ENCODE data around the gene MTREX. TPM values are rescaled to one million over a fixed set of nuclear protein-coding genes. Genes with fewer than 3 reads are reported as not detected.

Gene MTREX
- total and polyA plus RNA-seq, 10 of the 15 experiments (the other 5 are each of a cell fraction or from before 2014, with no cell fraction given): 20.1 to 102 (median 49.0) TPM

GRCh38 chr5:55415071-55415470 is 107.3 kb downstream of the MTREX start:
- POLR2A ChIA-PET: interaction anchor here (0.5 kb wide), 1 partner anchor 112 kb away, joined by 3 read pairs; no protein-coding TSS in a partner anchor
- Histone ChIP-seq H3K9me3 (replicated peaks; ENCODE audit: control insufficient read depth, insufficient read depth, low read length) (no peaks in the 10 kb centered on the region), H3K9ac (ENCODE audit: control insufficient read depth, insufficient read depth, low read length) (no peak overlapping the region), H3K79me2 (ENCODE audit: control insufficient read depth, insufficient read depth, low read length) (no peaks in the 10 kb centered on the region), H3K4me3 (no peak overlapping the region), H3K27ac (ENCODE audit: control insufficient read depth, insufficient read depth) (no peak overlapping the region), H3K4me1 (ENCODE audit: control insufficient read depth, insufficient read depth, low read length) (peaks cover under 1% of the 10 kb centered on the region; the same call in 1 of the 2 replicates), H3K36me3 (ENCODE audit: control insufficient read depth in 2 of 2, insufficient read depth in 2 of 2, low read length in 1 of 2) (peaks cover 0 to 10% of the 10 kb centered on the region in 2 experiments; a peak in 2 of 4 replicates), H3K4me2 (ENCODE audit: control insufficient read depth, insufficient read depth) (no peak overlapping the region), H3K27me3 (replicated peaks in 1 of 2; ENCODE audit: control insufficient read depth in 2 of 2, insufficient read depth in 2 of 2, low read length in 1 of 2) (no peaks in the 10 kb centered on the region), H2AFZ (ENCODE audit: control insufficient read depth, low read depth, low read length) (no peak overlapping the region), H4K20me1 (ENCODE audit: control insufficient read depth, insufficient read depth) (no peaks in the 10 kb centered on the region)
- intact Hi-C loops (cut with micrococcal nuclease; ENCODE audit: unreplicated experiment) (no loop called here), in situ Hi-C loops (cut with MboI) (no loop called here)
- RAD21 ChIA-PET (ENCODE audit: unreplicated experiment): no interaction called here
- CTCF ChIA-PET: interaction anchor here (1.3 to 2.0 kb wide), 2 partner anchors 11 to 13 kb away, joined by 4 read pairs; no protein-coding TSS in a partner anchor
- FAIRE-seq: no peak
- no peak for ATAC-seq
- no peak for DNase-seq (ENCODE audit: low read depth, low spot score)
- TF ChIP-seq, protein P1, sequence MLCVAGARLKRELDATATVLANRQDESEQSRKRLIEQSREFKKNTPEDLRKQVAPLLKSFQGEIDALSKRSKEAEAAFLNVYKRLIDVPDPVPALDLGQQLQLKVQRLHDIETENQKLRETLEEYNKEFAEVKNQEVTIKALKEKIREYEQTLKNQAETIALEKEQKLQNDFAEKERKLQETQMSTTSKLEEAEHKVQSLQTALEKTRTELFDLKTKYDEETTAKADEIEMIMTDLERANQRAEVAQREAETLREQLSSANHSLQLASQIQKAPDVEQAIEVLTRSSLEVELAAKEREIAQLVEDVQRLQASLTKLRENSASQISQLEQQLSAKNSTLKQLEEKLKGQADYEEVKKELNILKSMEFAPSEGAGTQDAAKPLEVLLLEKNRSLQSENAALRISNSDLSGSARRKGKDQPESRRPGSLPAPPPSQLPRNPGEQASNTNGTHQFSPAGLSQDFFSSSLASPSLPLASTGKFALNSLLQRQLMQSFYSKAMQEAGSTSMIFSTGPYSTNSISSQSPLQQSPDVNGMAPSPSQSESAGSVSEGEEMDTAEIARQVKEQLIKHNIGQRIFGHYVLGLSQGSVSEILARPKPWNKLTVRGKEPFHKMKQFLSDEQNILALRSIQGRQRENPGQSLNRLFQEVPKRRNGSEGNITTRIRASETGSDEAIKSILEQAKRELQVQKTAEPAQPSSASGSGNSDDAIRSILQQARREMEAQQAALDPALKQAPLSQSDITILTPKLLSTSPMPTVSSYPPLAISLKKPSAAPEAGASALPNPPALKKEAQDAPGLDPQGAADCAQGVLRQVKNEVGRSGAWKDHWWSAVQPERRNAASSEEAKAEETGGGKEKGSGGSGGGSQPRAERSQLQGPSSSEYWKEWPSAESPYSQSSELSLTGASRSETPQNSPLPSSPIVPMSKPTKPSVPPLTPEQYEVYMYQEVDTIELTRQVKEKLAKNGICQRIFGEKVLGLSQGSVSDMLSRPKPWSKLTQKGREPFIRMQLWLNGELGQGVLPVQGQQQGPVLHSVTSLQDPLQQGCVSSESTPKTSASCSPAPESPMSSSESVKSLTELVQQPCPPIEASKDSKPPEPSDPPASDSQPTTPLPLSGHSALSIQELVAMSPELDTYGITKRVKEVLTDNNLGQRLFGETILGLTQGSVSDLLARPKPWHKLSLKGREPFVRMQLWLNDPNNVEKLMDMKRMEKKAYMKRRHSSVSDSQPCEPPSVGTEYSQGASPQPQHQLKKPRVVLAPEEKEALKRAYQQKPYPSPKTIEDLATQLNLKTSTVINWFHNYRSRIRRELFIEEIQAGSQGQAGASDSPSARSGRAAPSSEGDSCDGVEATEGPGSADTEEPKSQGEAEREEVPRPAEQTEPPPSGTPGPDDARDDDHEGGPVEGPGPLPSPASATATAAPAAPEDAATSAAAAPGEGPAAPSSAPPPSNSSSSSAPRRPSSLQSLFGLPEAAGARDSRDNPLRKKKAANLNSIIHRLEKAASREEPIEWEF (IDR thresholded peaks at IDR 0.05; ENCODE audit: insufficient replicate concordance, low read depth, low read length): no peak
- TF ChIP-seq, protein P2, sequence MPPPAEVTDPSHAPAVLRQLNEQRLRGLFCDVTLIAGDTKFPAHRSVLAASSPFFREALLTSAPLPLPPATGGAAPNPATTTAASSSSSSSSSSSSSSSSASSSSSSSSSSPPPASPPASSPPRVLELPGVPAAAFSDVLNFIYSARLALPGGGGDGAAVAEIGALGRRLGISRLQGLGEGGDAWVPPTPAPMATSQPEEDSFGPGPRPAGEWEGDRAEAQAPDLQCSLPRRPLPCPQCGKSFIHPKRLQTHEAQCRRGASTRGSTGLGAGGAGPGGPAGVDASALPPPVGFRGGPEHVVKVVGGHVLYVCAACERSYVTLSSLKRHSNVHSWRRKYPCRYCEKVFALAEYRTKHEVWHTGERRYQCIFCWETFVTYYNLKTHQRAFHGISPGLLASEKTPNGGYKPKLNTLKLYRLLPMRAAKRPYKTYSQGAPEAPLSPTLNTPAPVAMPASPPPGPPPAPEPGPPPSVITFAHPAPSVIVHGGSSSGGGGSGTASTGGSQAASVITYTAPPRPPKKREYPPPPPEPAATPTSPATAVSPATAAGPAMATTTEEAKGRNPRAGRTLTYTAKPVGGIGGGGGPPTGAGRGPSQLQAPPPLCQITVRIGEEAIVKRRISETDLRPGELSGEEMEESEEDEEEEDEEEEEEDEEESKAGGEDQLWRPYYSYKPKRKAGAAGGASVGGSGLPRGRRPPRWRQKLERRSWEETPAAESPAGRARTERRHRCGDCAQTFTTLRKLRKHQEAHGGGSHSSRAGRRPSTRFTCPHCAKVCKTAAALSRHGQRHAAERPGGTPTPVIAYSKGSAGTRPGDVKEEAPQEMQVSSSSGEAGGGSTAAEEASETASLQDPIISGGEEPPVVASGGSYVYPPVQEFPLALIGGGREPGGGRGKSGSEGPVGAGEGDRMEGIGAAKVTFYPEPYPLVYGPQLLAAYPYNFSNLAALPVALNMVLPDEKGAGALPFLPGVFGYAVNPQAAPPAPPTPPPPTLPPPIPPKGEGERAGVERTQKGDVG (CRISPR knock-in tag; IDR thresholded peaks at IDR 0.05): no peak
- TF ChIP-seq ZNF622 (IDR thresholded peaks at IDR 0.05): no peak
- TF ChIP-seq JUND (IDR thresholded peaks at IDR 0.05; ENCODE audit: low read depth, low read length): no peak
- TF ChIP-seq, protein P3, sequence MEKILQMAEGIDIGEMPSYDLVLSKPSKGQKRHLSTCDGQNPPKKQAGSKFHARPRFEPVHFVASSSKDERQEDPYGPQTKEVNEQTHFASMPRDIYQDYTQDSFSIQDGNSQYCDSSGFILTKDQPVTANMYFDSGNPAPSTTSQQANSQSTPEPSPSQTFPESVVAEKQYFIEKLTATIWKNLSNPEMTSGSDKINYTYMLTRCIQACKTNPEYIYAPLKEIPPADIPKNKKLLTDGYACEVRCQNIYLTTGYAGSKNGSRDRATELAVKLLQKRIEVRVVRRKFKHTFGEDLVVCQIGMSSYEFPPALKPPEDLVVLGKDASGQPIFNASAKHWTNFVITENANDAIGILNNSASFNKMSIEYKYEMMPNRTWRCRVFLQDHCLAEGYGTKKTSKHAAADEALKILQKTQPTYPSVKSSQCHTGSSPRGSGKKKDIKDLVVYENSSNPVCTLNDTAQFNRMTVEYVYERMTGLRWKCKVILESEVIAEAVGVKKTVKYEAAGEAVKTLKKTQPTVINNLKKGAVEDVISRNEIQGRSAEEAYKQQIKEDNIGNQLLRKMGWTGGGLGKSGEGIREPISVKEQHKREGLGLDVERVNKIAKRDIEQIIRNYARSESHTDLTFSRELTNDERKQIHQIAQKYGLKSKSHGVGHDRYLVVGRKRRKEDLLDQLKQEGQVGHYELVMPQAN (conservative IDR thresholded peaks at IDR 0.05): no peak
- TF ChIP-seq RB1 (IDR thresholded peaks at IDR 0.05; ENCODE audit: borderline replicate concordance): no peak
- no peak for TF ChIP-seq SIN3A (IDR thresholded peaks at IDR 0.05; ENCODE audit: low read depth, low read length)
- no peak for TF ChIP-seq ASH2L (IDR thresholded peaks at IDR 0.05; ENCODE audit: borderline replicate concordance, low read depth)
- no peak for TF ChIP-seq HDAC6 (IDR thresholded peaks at IDR 0.05; ENCODE audit: unreplicated experiment)
- SMC1A ChIA-PET (ENCODE audit: uncharacterized antibody, unreplicated experiment): interaction anchor here (2.2 kb wide), 1 partner anchor 10 kb away, joined by 8 read pairs; no protein-coding TSS in a partner anchor
- no TSS peak for BruUV-seq (replicated peaks)
